Measurements from ENCODE around the gene PARG. TPM values are rescaled to one million over a fixed set of nuclear protein-coding genes. Genes with fewer than 3 reads are reported as not detected.
"Not testable (repeated sequence)": the region's sequence is repeated elsewhere in the genome, so short reads cannot be mapped to it uniquely, and the experiment has no call there.

The PARG gene
- total and polyA plus RNA-seq, 2 donors (not counting 3 experiments of a cell fraction or from before 2014, with no cell fraction given): 6.1 to 27.6 TPM

DNA sequence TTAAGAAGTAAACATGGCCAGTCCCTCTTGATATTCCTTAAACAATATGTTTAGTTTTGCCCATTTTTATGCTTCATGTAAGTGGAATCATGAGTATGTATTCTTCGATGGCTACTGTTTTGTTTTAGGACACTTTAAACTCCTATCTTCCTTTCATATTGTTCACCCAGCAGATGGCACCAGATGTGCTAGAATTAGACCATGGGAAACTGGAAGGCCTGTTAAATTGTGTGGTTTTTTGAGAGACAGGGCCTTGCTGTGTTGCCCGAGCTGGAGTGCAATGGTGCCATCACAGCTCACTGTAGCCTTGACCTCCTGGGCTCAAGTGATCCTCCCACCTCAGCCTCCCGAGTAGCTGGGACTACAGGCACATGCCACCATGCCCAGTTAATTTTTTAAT lies 11.3 kb upstream of the PARG start:
- H3K79me2 ChIP-seq (ENCODE audit: control insufficient read depth, insufficient read depth, low read length); intact Hi-C loops (cut with micrococcal nuclease); H4K20me1 ChIP-seq (replicated peaks; ENCODE audit: control insufficient read depth, extremely low read depth, insufficient read depth, low read length); POLR2A ChIA-PET; DNase-seq (ENCODE audit: low read depth, low spot score); BruUV-seq (replicated peaks); H3K27me3 ChIP-seq (ENCODE audit: control insufficient read depth in 2 of 2, insufficient read depth in 2 of 2, low read length in 2 of 2); H3K9me3 ChIP-seq (replicated peaks; ENCODE audit: control insufficient read depth, insufficient read depth, low read length); H3K27ac ChIP-seq (ENCODE audit: insufficient read depth, low read depth, low read length); CTCF ChIA-PET; H3K4me2 ChIP-seq (ENCODE audit: insufficient read depth, low read length); H3K4me3 ChIP-seq (replicated peaks in 1 of 3; ENCODE audit: insufficient read depth in 1 of 3, low read depth in 1 of 3, low read length in 3 of 3); H3K4me1 ChIP-seq (ENCODE audit: control insufficient read depth, extremely low read depth, insufficient read depth, low read length); H3K36me3 ChIP-seq (ENCODE audit: control insufficient read depth in 2 of 2, extremely low read depth in 1 of 2, insufficient read depth in 2 of 2, low read length in 2 of 2); H3K9ac ChIP-seq (replicated peaks; ENCODE audit: extremely low read depth, insufficient read depth, low read length); H2AFZ ChIP-seq (ENCODE audit: low read depth, low read length); H3K9me1 ChIP-seq (replicated peaks; ENCODE audit: control insufficient read depth, extremely low read depth, insufficient read depth, low read length); dilution Hi-C loops (cut with MboI; ENCODE audit: extremely low pct_ligation_motif_present, low sequenced_read_pairs): not testable (repeated sequence)
- FAIRE-seq: peak; percentile 83

DNA sequence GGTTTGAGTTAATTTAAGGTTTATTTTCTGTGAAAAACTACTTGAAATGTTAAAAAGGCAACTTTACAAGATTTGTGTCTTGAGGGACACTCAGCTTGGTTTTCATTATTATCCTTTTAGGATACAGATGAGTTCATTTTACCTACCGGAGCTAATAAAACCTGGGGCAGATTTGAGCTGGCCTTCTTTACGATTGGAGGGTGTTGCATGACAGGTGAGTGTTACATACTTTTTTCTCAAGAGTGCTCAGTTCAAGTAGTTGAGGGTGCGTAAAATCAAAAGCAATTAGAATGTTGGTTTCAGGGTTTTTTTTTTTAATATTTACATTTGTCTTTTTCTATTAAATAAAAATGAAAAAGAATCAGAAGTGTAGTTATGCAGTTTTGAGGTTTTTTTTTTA lies 10.2 kb upstream of the PARG start:
- H3K4me2 ChIP-seq (ENCODE audit: insufficient read depth, low read length); intact Hi-C loops (cut with micrococcal nuclease); H3K9ac ChIP-seq (replicated peaks; ENCODE audit: extremely low read depth, insufficient read depth, low read length); H3K27me3 ChIP-seq (ENCODE audit: control insufficient read depth in 2 of 2, insufficient read depth in 2 of 2, low read length in 2 of 2); H3K4me1 ChIP-seq (ENCODE audit: control insufficient read depth, extremely low read depth, insufficient read depth, low read length); DNase-seq (ENCODE audit: low read depth, low spot score); H4K20me1 ChIP-seq (replicated peaks; ENCODE audit: control insufficient read depth, extremely low read depth, insufficient read depth, low read length); H3K27ac ChIP-seq (ENCODE audit: insufficient read depth, low read depth, low read length); CTCF ChIA-PET; H2AFZ ChIP-seq (ENCODE audit: low read depth, low read length); FAIRE-seq; POLR2A ChIA-PET; H3K4me3 ChIP-seq (replicated peaks in 1 of 3; ENCODE audit: insufficient read depth in 1 of 3, low read depth in 1 of 3, low read length in 3 of 3); BruUV-seq (replicated peaks); H3K9me1 ChIP-seq (replicated peaks; ENCODE audit: control insufficient read depth, extremely low read depth, insufficient read depth, low read length); H3K9me3 ChIP-seq (replicated peaks; ENCODE audit: control insufficient read depth, insufficient read depth, low read length); H3K36me3 ChIP-seq (ENCODE audit: control insufficient read depth in 2 of 2, extremely low read depth in 1 of 2, insufficient read depth in 2 of 2, low read length in 2 of 2); dilution Hi-C loops (cut with MboI; ENCODE audit: extremely low pct_ligation_motif_present, low sequenced_read_pairs): not testable (repeated sequence)
- H3K79me2 ChIP-seq (ENCODE audit: control insufficient read depth, insufficient read depth, low read length): peaks cover 10% of the 10 kb centered on the region

DNA sequence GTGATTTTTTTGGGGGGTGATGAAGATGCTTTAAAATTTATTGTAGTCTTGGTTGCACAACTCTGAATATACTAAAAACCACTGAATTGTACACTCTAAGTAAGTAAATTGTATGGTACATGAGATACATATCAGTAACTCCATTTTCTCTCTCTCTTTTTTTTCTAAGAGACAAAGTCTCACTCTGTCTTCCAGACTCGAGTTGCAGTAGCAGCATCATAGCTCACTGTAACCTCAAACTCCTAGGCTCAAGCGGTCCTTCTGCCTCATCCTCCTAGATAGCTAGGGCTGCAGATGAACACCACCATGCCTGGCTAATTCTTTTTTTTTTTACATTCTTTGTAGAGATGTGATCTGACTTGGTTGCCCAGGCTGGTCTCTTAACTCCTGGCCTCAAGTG lies 6.9 kb upstream of the PARG start:
- H3K4me1 ChIP-seq (ENCODE audit: control insufficient read depth, extremely low read depth, insufficient read depth, low read length); H3K27me3 ChIP-seq (ENCODE audit: control insufficient read depth in 2 of 2, insufficient read depth in 2 of 2, low read length in 2 of 2); H3K9me1 ChIP-seq (replicated peaks; ENCODE audit: control insufficient read depth, extremely low read depth, insufficient read depth, low read length); POLR2A ChIA-PET; H4K20me1 ChIP-seq (replicated peaks; ENCODE audit: control insufficient read depth, extremely low read depth, insufficient read depth, low read length); H2AFZ ChIP-seq (ENCODE audit: low read depth, low read length); DNase-seq (ENCODE audit: low read depth, low spot score); H3K4me3 ChIP-seq (replicated peaks in 1 of 3; ENCODE audit: insufficient read depth in 1 of 3, low read depth in 1 of 3, low read length in 3 of 3); FAIRE-seq; H3K36me3 ChIP-seq (ENCODE audit: control insufficient read depth in 2 of 2, extremely low read depth in 1 of 2, insufficient read depth in 2 of 2, low read length in 2 of 2); H3K9ac ChIP-seq (replicated peaks; ENCODE audit: extremely low read depth, insufficient read depth, low read length); dilution Hi-C loops (cut with MboI; ENCODE audit: extremely low pct_ligation_motif_present, low sequenced_read_pairs); H3K9me3 ChIP-seq (replicated peaks; ENCODE audit: control insufficient read depth, insufficient read depth, low read length); intact Hi-C loops (cut with micrococcal nuclease); H3K4me2 ChIP-seq (ENCODE audit: insufficient read depth, low read length); BruUV-seq (replicated peaks); H3K27ac ChIP-seq (ENCODE audit: insufficient read depth, low read depth, low read length); CTCF ChIA-PET: not testable (repeated sequence)
- H3K79me2 ChIP-seq (ENCODE audit: control insufficient read depth, insufficient read depth, low read length): peaks cover 27% of the 10 kb centered on the region

DNA sequence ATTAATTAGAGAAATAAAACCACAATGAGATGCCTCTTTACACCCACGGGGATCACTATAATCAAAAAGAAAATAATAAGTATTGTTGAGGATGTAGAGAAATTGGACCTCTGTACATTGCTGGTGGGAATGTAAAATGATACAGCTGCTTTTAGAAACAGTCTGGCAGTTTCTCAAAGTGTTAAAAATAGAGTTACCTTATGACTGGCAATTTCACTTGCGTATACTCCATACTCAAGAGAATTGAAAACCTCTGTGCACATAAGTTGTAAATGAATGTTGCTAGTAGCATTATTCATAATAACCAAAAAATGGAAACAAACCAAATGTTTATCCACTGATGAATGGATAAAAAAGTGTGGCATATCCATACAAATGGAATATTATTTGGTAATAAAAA lies 6.3 kb upstream of the PARG start:
- H3K9me1 ChIP-seq (replicated peaks; ENCODE audit: control insufficient read depth, extremely low read depth, insufficient read depth, low read length); FAIRE-seq; H3K9ac ChIP-seq (replicated peaks; ENCODE audit: extremely low read depth, insufficient read depth, low read length); H3K9me3 ChIP-seq (replicated peaks; ENCODE audit: control insufficient read depth, insufficient read depth, low read length); H3K27me3 ChIP-seq (ENCODE audit: control insufficient read depth in 2 of 2, insufficient read depth in 2 of 2, low read length in 2 of 2); H3K36me3 ChIP-seq (ENCODE audit: control insufficient read depth in 2 of 2, extremely low read depth in 1 of 2, insufficient read depth in 2 of 2, low read length in 2 of 2); DNase-seq (ENCODE audit: low read depth, low spot score); BruUV-seq (replicated peaks); H3K27ac ChIP-seq (ENCODE audit: insufficient read depth, low read depth, low read length); H2AFZ ChIP-seq (ENCODE audit: low read depth, low read length); H3K4me1 ChIP-seq (ENCODE audit: control insufficient read depth, extremely low read depth, insufficient read depth, low read length); CTCF ChIA-PET; POLR2A ChIA-PET; dilution Hi-C loops (cut with MboI; ENCODE audit: extremely low pct_ligation_motif_present, low sequenced_read_pairs); H3K4me2 ChIP-seq (ENCODE audit: insufficient read depth, low read length); H3K4me3 ChIP-seq (replicated peaks in 1 of 3; ENCODE audit: insufficient read depth in 1 of 3, low read depth in 1 of 3, low read length in 3 of 3); H4K20me1 ChIP-seq (replicated peaks; ENCODE audit: control insufficient read depth, extremely low read depth, insufficient read depth, low read length); intact Hi-C loops (cut with micrococcal nuclease): not testable (repeated sequence)
- peaks cover 33% of the 10 kb centered on the region for H3K79me2 ChIP-seq (ENCODE audit: control insufficient read depth, insufficient read depth, low read length)

All from endothelial cell of umbilical vein (primary cell).